GM12891 (cell line): ENCODE measurements around the gene TMTC1.

Source experiments
- POLR2A ChIP-seq: IDR thresholded peaks from 2 replicates; pipeline ENCODE4 v1.6.1; 2011; ENCODE audit warnings: low read depth, low read length, control low read depth
- POLR2AphosphoS5 ChIP-seq: IDR thresholded peaks from 2 replicates; pipeline ENCODE4 v1.6.1; 2011; ENCODE audit warnings: low read depth, low read length, control low read depth

DNA sequence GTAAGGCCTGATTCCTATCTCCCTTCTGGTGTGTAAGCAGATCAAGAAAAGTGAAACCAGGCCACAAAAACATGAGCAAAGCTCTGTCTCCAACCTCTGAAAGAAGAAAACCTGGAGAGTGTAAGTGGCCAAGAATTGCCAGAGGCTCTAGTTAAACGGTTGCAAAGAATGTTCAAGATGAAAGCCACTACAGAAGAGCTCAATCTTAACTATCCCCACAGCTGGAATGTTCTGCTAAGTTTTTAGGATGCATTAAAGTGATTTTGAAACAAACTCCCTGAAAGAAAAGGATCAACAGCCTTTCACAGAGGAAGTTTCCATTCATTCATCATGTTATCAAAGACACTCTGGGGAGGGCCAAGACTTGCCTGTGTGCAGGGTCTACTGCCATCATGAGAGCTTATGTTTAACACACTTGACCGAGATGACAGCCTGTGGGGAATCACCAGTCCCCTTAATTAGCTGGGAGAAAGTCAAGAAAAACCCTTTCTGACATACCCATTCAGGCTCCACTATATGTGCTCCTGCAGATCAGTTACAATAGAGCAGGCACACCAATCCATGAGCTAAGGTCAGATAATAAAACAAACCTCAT is 158.3 kb downstream of the TMTC1 start:
- TF ChIP-seq POLR2AphosphoS5 (no peak), POLR2A (no peak)
